Endothelial cell of umbilical vein (primary cell): Measurements from ENCODE around the gene AADACL4.

Source experiments
- EZH2 ChIP-seq: IDR thresholded peaks from 2 replicates; pipeline ENCODE4 v1.6.1; 2012; ENCODE audit warnings: borderline replicate concordance, low read depth, mild to moderate bottlenecking, moderate library complexity, low read length, inconsistent platforms; ENCODE audit not compliant: severe bottlenecking
- GATA2 ChIP-seq: IDR thresholded peaks from 2 replicates; pipeline ENCODE4 v1.7.0; 2011; ENCODE audit warnings: low read depth, mild to moderate bottlenecking, moderate library complexity, mixed read lengths, low read length; ENCODE audit not compliant: insufficient read length, insufficient read depth
- JUN ChIP-seq: IDR thresholded peaks from 2 replicates; pipeline ENCODE4 v1.6.1; 2011; ENCODE audit warnings: borderline replicate concordance, low read depth; ENCODE audit not compliant: insufficient read length, insufficient read depth
- MYC ChIP-seq: IDR thresholded peaks from one replicate; pipeline ENCODE4 v1.6.1; 2011; ENCODE audit warnings: mild to moderate bottlenecking, low read depth, low read length
- POLR2A ChIP-seq: IDR thresholded peaks from 2 replicates; pipeline ENCODE4 v1.6.1; 2012; ENCODE audit warnings: low read depth, mild to moderate bottlenecking, control low read depth, low read length
- POLR2AphosphoS5 ChIP-seq: IDR thresholded peaks from 2 replicates; pipeline ENCODE4 v1.6.1; 2012; ENCODE audit warnings: low read depth, mild to moderate bottlenecking, control low read depth, low read length, moderate library complexity; ENCODE audit not compliant: insufficient read depth
- TF ChIP-seq, protein P1 (sequence below), 2 donors: IDR thresholded peaks; 1 replicate in 1 of 2; 2 replicates in 1 of 2; pipeline ENCODE4 v1.5.1; 2011; ENCODE audit warnings: low read length in 2 of 2, mild to moderate bottlenecking in 2 of 2, moderate library complexity in 2 of 2, control low read depth in 1 of 2, inconsistent platforms in 1 of 2, low read depth in 1 of 2; ENCODE audit not compliant: insufficient read depth in 1 of 2; ENCODE audit errors: extremely low read depth in 1 of 2
- TF ChIP-seq, protein P2 (sequence below): IDR thresholded peaks from 2 replicates; pipeline ENCODE4 v1.6.1; 2011; ENCODE audit not compliant: insufficient read depth, insufficient read length

DNA sequence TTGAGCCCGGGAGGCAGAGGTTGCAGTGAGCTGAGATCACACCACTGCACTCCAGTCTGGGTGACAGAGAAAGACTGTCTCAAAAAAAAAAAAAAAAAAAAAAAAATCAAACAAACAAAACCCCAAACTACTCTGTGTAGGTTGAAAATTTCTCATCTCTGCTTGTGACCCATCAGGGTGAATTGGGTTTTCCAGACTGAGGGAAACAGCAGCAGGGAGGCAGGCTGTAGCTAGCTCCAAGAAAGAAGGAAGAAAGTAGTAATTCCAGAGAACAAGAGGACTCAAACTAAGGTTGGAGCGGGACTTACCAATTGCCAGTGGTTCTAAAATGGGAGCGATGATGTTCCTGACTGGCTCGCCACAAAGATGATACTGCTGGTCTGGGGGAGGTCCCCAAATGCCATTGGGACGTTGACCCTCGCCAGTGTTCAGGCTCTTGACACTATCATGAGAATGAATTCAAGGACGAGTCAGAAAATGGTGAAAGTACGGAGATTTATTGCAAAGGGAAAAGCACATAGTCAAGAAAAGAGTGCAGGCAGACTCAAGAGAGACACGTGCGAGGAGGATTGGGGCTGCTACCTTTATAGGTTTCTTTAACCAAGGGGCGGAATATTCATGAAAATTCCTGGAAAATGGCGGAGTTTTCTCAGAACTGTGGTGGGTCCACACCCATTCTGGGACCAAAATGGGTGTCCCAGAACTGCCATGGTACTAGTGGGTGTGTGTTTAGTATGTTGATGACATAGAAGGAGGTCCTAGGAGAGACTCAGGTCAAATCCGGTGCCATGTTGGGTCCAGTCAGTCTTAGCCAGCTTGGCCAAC is 13.4 kb downstream of the AADACL4 start:
- TF ChIP-seq, protein P1, sequence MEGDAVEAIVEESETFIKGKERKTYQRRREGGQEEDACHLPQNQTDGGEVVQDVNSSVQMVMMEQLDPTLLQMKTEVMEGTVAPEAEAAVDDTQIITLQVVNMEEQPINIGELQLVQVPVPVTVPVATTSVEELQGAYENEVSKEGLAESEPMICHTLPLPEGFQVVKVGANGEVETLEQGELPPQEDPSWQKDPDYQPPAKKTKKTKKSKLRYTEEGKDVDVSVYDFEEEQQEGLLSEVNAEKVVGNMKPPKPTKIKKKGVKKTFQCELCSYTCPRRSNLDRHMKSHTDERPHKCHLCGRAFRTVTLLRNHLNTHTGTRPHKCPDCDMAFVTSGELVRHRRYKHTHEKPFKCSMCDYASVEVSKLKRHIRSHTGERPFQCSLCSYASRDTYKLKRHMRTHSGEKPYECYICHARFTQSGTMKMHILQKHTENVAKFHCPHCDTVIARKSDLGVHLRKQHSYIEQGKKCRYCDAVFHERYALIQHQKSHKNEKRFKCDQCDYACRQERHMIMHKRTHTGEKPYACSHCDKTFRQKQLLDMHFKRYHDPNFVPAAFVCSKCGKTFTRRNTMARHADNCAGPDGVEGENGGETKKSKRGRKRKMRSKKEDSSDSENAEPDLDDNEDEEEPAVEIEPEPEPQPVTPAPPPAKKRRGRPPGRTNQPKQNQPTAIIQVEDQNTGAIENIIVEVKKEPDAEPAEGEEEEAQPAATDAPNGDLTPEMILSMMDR (IDR thresholded peaks at IDR 0.05; ENCODE audit: extremely low read depth in 1 of 2, insufficient read depth in 1 of 2, low read depth in 1 of 2, low read length in 2 of 2): no peak
- TF ChIP-seq POLR2A: no peak
- TF ChIP-seq, protein P2, sequence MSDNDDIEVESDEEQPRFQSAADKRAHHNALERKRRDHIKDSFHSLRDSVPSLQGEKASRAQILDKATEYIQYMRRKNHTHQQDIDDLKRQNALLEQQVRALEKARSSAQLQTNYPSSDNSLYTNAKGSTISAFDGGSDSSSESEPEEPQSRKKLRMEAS: no peak
- no peak for TF ChIP-seq POLR2AphosphoS5
- TF ChIP-seq GATA2: no peak
- no peak for TF ChIP-seq EZH2
- TF ChIP-seq JUN: no peak
- no peak for TF ChIP-seq MYC
